NOMO-1 (cell line): ENCODE measurements around the gene PADI3.
A peak's percentile ranks its signal among the peaks of the same experiment; 100 is the strongest.

Source experiments
- DNase-seq, 2 experiments: peaks; one replicate each; lab custom pipeline; 2025; ENCODE audit not compliant: unreplicated experiment in 2 of 2; lab: John Stamatoyannopoulos, UW

The PADI3 gene

DNA sequence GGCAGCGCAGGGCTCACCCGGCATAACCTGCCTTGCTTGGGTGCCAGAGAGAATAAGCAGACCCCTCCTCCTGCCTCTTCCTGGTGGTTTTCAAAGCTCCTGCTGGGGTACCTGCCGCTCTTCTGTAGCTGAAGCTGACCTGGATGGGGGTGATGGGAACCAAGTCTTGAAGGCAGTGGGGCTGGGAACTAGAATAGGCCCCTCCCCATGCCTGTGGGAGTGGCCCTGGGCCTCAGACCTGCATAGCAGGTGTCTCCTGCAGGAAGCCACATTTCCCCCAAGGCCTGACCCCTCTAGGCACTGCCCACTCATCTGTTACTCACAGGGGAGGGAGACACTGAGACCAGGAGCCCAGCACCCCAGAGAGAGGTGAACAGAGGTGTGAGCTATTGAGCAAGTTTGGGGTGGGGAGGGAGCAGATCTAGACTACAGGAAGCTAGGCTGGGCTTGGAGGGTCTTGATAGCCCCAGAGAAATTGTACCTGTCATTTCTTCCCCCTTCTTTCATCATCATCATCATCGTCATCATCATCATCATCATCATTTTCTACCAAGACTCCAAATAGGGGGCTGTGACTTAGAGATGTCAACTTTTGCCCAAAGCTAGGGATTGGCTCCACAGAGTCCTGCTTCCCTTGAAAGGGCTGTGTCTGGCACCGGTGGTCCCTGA lies 33.9 kb upstream of the PADI3 start:
- DNase-seq = no peak

DNA sequence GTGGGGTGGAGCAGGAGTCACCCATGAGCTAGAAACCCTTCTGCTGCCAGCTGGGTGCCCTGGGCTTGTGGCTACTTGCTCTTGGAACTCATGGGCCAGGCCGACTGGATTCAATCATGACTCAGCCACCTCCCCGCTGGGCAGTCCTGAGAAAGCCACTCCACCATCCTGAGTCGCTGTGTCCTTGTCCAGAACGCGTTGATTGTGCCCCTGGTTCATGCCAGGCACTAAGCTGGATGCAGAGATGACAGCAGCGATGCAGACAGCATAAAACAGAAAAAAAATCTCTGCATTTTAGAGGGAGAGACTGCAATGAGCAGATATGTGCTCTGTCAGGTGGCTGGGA lies 33.4 kb upstream of the PADI3 start:
- no peak for DNase-seq

DNA sequence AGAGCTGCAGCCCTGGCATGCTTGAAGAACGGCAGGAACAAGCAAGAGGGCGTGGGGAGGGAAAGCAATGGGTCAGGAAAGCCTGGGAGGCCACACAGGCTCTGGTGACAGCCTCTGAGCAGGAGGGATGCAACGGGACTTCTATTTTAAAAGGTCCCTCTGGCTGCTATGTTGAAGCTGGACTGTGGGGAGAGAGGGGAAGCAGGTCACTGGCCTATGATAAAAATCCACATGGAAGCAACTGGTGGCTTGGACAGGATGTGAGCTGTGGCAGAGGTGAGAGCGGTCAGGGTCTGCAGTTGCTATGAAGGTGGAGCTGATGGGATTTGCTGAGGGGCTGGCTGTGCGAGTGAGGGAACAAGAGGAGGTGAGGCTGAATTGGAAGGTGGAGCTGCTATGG lies 32.8 kb upstream of the PADI3 start:
- DNase-seq = no peak

DNA sequence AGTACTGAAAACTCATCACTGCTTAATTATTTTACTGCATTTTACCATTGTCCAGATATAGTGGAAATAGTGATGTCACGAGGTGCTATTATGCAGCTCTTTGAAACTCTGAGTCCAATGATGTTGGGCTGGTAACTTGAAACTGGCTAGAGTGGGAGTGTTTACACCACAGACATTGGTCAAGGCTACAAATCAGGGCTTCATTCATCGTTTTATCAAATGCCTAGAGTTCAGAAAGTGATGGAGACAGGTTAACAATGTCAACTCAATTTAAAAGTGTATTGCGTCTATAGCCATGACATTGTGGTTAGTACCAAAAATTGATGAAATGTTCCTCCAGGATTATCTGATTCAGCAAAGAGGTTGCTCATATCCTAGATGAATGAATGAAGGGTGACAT lies 31.3 kb upstream of the PADI3 start:
- DNase-seq = no peak

DNA sequence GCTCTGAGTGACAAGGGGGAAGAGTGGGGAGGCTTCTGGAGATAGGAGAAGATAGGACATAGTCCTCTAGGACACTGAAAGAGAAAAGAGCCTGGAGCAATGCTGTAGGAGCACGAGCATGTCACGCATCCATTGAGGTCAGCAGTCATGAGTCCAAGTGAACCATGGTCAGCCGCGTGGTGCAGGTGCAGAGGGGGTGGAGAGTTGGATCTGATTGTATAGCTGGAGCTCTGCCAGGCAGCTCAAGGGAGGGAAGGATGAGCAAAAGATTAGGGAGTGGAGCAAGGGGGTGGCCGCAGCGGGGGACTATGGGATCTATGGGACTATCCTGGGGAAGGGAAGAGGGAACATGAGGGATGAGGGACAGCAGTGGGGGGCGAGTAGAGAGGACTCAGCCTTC lies 30.0 kb upstream of the PADI3 start:
- no peak for DNase-seq

DNA sequence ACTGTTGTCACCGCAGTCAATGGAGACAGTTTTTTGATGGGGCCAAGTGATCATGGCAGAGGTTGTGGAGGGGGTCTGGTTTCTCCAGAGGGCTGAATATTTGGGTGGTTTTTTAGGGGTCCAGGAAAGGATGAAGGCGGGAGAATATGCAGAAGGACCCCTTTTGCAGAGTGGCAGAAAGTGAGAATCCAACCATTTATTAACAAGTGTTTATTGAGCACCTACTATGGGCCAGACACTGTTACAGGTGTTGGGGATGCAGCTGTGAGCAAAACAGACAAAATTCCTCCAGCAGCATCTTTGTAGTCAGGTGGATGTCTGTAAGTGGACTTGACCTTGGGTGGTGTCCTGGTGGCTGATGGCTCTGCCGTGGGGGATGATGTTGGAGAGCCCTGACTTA lies 28.6 kb upstream of the PADI3 start:
- no peak for DNase-seq

DNA sequence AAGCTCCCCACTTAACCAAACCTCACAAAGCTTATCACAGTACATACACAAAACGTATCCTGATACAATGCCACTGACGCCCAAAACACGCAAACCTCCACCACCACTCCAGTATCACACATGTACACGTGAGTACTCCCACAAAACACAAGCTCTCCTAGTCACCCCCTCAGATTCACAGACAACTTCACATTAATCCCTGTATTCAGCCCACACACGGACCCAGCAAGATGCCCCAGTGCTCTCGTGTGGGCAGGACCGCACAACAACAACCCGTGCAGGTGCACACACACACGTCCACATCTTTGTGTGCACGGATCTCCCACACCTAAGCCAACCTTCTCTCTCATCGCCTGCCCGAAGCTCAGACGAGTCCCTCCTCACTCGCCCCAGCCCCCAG lies 26.3 kb upstream of the PADI3 start:
- no peak for DNase-seq

DNA sequence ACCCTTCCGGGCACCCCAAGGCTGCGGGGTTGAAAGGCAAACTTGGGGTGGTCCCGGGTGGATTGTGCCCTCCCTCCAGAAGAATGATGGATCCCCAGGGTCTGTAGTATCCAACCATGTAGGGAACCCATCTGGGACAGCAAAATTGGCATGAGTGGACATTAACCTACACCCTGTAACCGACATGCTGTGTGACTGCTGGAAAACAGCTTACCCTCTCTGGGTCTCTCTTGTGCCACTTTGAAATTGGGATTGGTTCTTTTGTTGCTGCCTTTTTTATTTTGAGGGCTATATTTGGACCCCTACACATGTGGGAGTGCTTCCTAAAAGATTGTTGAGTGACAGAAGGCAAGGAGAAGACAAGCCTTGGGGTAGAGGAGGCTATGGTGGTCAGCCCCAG lies 24.5 kb upstream of the PADI3 start:
- DNase-seq = no peak

DNA sequence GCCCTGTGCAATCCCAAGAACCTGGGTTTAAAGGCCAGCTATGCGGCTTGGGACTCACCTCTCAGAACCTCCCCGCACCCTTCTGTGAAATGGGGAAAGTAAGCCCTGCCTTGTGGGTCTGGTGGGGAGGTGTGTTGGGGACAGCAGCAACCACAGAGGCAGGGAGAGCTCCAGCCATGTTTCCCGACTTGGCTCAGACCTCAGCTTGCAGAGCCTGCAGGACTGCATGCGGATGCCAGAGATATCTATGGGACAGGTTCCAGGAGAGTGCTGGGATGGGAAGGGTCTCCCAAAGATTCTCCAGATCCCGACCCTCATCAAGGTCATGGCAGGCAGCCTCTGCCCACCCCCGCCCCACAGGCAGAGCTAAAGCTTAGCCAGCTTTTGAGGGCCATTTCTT lies 23.8 kb upstream of the PADI3 start:
- DNase-seq = no peak

DNA sequence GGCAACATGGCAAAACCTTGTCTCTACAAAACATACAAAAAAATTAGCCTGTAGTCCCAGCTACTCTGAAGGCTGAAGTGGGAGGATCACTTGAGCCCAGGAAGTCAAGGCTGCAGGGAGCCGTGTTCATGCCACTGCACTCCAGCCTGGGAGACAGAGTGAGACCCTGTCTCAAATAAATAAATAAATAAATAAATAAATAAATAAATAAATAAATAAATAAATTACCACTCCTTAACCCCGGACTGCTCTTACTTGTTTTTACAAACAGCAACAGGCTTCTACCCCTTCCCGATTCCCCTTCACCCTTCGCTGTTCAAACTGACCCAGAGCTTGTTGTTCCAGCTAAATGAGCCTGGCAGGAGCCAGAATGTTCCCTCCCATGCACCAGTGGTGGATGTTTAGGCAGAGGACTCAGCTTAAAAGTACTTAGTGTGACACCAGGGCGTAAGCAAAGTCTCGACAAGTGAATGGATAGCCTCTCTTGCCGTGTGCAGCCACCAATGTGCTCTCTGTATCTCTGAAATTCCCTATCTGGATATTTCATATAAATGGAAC lies 21.5 kb upstream of the PADI3 start:
- no peak for DNase-seq

DNA sequence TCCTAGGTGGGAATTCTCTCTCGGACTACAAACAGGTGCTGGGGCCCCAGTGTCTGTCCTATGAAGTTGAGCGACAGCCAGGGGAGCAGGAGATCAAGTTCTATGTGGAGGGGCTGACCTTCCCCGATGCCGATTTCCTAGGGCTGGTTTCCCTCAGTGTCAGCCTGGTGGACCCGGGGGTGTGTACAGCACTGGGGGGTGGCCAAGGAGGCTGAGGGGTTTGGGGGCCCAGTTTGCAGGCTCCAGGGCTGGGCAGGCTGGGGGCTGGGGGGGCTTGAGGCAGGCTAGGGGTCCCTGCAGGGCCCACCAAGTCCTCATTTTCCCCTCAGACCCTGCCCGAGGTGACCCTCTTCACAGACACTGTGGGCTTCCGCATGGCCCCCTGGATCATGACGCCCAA lies 20.3 kb upstream of the PADI3 start:
- no peak for DNase-seq

DNA sequence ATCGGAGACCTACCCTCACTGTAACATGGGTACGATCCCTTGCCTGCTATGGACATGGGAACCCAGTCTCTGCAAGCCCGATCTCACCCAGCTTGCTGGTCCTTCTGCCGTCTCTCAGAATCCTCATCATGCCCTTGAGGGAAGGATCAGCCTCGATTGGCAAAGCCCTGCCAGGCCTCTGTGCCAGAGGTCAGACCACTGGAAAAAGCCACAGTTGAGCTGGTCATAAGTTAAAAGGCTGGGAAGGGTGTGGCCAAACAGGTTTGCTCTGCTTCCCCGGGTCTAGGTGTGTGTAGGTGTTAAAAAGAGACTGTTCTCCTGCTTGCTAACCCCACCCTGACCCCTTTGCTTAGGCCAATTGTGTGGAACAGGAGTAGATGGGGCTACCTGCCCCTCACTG lies 19.5 kb upstream of the PADI3 start:
- DNase-seq = no peak

DNA sequence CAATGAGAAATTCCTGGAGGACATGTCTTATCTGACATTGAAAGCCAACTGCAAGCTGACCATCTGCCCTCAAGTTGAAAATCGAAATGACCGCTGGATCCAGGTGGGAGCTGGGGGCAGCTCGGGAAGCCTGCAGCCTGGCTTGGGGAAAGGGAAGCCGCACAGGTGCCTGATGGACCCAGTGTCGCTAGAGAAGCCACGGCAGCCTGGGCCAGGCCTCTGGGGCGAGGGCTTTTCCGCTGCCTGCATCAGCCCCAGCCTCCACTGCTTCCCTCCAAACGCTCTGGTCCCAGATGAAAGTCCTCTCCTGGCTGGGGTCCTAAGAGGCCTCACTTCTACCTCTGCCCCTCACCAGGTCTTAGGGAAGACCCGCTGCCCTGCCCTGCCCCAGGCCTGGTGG lies 18.8 kb upstream of the PADI3 start:
- DNase-seq = no peak

DNA sequence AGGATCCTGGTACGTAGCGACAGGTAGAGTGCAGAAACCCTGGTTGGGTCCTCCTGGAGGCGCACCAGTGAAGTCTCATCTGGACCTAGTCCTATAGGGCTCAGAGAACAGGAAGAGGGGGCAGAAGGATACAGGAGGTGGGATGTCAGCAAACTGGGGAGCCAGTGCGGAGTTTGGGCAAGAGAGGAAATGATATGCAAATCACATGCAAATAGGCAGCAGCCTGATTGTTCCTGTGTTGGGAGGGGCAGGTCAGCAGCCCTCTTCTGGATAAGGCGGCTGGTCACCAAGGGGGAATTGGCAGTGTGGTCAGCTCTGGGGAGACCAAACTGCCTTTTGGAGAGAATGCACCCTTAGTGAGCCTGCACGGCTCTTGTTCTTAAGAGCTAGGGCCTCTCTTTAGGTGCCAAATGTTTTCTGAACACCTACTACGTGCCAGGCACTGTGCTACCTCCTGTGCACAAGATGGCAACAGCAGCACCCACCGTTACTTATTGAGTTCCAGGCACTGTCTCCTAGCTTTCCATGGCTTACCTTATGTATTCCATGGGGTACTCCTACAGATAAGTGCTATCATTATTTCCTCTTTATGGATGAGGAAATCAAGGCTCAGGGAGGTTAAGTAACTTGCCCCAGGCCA lies 18.1 kb upstream of the PADI3 start:
- no peak for DNase-seq

DNA sequence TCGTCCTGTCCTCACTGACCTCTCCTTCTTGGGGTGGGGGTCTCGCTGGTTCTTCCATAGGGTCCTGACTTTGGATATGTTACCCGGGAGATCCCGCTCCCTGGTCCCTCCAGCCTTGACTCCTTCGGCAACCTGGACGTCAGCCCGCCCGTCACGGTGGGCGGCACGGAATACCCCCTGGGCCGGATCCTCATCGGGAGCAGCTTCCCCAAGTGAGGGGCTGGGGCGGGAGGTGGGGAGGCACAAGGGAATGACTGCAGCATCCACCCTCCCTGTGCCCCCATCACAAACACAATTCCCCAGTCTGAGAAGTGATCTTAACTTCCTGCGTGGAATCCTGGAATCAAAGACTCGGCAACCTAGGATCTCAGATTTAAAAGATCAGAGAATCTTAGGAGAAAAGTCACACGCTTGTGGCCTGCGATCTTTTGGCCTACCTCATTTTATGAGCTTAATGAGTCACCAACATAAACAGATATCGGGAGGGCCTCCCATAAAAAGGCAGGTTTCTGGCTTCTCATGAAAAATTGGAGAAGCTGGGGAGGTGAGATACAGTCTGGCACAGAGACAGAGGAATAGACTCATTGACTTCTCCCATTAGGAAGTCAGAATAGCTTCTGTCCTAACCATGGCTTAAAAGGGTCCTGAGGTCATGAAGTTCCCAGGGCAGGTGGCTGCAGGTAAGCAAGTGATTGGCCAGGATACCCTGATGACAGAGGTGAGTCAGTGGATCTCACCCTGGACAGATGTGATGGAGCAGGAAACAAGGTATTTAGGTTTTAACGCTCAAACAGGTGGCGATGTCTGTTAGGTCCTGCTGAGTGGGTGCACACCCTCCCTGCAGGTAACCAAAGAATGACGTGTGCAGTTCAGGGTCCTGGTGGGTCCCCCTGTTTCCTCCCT lies 15.9 kb upstream of the PADI3 start:
- DNase-seq = no peak

DNA sequence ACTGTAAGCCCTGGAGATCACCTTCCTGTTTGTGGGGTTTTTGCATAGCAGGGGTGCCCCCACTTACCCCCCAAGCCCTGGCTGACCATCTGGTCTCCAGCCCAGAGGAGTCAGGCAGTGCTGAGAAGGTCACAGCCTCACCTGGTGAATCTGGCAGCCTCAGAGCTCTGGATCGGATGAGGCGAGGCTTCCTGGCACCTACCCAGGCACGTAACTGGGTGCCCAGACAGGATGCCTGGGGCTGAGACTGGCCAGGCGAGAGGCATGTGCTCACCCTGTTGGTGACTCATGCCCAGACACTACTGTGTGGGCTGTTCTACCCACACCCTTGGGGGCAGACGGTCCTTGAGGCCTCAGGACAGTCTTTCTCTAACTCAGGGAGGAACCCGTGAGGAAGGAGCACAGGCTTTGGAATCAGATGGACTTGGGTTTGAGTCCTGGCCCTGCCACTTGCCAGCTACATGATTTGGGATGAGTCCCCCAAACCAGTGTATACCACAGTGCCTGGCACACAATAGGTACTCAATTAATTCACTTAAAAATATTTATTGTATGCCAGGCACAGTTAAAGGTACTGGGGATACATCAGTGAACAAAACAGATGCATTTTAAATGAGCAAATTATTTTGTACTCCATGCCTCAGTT lies 15.1 kb upstream of the PADI3 start:
- no peak for DNase-seq

DNA sequence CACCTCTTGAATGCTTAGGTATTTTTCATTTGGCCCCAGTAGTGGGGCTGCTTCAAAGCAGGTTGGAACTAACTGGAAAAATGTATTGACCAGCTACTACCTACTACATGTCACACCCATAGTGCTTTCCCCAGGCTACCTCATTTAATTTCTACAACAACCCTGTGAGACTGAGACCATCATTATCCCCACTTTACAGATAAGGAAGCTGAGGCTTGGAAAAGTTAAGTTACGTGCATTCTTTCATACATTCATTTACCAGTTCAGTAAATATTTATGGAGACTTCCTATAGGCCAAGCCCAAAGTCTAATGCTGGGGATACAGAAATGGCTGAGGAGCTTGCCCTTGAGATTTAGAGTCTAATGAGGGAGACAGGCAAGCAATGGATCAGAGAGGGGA lies 14.5 kb upstream of the PADI3 start:
- DNase-seq = no peak

DNA sequence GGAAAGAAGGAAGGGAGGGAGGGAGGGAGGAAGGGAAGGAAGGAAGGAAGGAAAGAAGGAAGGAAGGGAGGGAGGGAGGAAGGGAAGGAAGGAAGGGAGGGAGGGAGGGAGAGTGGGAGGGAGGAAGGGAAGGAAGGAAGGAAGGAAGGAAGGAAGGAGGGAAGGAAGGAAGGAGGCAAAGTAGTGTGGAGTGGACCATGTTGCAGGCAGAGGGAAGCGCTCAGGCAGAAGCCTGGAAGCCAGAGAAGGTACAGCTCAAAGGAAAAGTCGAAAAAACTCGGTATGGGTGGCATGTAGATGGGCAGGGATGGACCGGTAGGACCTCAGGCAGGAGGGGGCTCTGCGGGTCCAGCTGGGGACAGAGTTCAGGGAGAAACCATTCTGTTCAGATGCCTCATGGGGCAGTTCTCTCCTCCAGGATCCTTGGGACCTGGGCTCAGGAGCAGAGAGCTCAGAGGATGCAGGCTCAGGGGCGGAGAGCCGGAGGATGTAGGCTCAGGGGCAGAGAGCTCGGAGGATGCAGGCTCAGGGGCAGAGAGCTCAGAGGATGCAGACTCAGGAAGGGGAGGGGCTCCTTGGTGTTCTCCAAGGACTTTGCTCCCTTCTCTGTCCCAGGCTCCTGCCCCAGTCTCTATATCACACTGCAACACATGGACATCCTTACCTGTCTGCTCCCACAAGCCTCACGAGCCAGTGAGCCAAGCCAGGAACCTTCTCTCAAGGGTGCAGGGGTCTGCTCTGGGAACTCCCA lies 13.6 kb upstream of the PADI3 start:
- DNase-seq = no peak

DNA sequence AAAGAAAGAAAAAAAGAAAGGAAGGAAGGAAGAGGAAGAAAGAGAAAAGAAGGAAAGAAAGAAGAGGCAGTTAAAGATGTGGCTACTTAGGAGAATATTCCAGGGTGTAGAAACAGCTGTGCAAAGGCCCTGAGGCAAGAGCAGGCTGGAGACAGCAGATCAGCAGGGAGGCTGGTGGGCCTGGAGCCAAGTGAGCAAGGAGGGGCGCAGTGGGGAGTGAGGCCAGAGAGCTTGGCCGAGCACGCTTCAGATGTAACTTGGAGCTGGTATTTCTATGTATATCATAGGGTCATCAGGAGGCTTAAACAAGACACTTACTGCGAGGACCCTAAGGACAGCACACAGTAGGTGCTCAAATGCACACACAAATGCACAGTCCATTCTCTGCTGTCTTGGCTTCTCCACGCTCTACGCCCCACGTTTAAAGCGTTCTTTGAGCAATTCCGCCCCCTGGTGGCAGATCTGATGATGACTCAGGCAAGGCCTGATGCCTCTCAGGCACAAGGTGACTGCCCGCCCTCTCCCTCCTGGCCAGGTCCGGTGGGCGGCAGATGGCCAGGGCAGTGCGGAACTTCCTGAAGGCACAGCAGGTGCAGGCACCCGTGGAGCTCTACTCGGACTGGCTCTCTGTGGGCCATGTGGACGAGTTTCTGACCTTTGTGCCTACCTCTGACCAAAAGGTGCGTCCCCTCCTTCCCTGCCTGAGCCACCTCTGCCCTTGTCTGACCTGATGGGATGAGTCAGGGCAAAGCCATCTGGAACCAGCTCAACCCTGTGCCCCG lies 11.9 kb upstream of the PADI3 start:
- DNase-seq = peak; percentile 69 to 79

DNA sequence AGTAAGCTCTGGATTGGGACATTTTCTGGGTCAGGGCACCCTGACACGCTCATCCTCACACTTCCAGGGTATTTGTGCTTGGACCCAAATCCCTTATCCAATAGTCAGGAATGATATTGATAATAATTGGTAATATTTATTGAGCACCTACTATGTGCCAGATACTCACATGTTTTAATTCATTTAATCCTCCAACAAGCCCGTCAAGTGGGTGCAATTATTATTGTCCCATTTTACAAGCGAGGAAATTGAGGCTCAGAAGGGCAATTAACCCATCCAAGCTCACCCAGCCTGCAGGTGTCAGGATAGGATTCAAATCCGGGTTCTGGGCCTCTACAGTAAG lies 11.4 kb upstream of the PADI3 start:
- no peak for DNase-seq
